ENCODE measurements around the gene NECTIN1.

NECTIN1 gene

GRCh38 chr11:119685111-119685746 lies 43.8 kb downstream of the NECTIN1 start:
- no peak overlapping the region for H3K9ac ChIP-seq (ENCODE audit: low read length)
- peaks cover 4% of the 10 kb centered on the region for H3K4me1 ChIP-seq (ENCODE audit: insufficient read depth, low read length)
- no peaks in the 10 kb centered on the region for H3K27me3 ChIP-seq (ENCODE audit: control insufficient read depth in 1 of 2, insufficient read depth in 2 of 2, low read length in 2 of 2)
- no peak overlapping the region for H3K27ac ChIP-seq (ENCODE audit: low read depth, low read length)
- no peaks in the 10 kb centered on the region for H3K36me3 ChIP-seq (ENCODE audit: insufficient read depth, low read length)
- no peaks in the 10 kb centered on the region for H3K9me3 ChIP-seq (ENCODE audit: low read length)
- H3K4me3 ChIP-seq (ENCODE audit: low read depth in 1 of 2, low read length in 2 of 2) = no peak overlapping the region

DNA sequence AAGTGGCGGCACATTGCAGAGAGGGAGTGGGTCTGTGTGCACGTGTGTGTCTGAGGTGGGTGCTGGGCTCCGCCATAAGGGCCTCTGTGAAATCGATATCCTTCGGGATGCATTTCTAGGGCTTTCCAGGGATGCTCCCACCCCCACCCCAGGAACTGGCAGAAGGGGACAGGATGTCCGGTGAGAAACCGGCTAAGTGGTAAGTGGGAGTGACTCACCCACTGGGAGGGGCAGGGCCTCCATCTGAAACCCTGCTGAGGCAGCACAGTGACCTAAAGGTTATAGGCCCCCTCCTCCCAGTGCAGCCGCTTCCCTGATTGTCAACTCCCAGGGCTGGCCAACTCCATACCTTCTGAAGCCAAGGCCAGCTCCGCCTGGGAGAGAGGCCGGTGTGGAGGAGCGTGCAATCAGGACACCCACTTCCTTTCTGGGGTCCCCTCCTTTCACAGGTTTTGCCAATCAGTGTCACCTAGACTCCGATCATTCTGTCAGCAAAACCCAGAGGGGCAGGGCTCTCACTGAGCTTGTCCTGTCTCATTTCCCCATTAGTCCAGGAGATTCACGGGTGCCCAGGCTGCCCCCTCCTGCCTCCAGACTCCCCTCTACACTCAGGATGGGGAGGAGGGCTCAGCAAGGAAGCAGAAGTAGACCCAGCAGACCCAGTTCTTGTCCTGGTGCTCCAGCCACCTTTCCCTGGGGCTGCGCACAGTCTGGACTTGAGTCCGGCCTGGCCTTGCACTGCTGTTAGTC lies 44.5 kb downstream of the NECTIN1 start:
- no peaks in the 10 kb centered on the region for H3K36me3 ChIP-seq (ENCODE audit: insufficient read depth, low read length)
- no peaks in the 10 kb centered on the region for H3K9me3 ChIP-seq (ENCODE audit: low read length)
- H3K4me3 ChIP-seq (ENCODE audit: low read depth in 1 of 2, low read length in 2 of 2) = no peak overlapping the region
- H3K27me3 ChIP-seq (ENCODE audit: control insufficient read depth in 1 of 2, insufficient read depth in 2 of 2, low read length in 2 of 2) = no peaks in the 10 kb centered on the region
- no peak overlapping the region for H3K9ac ChIP-seq (ENCODE audit: low read length)
- no peak overlapping the region for H3K27ac ChIP-seq (ENCODE audit: low read depth, low read length)
- peaks cover 4% of the 10 kb centered on the region for H3K4me1 ChIP-seq (ENCODE audit: insufficient read depth, low read length)

GRCh38 chr11:119683783-119684182 lies 45.2 kb downstream of the NECTIN1 start:
- H3K36me3 ChIP-seq (ENCODE audit: insufficient read depth, low read length) = no peaks in the 10 kb centered on the region
- H3K4me3 ChIP-seq (ENCODE audit: low read depth in 1 of 2, low read length in 2 of 2) = no peak overlapping the region
- H3K27me3 ChIP-seq (ENCODE audit: control insufficient read depth in 1 of 2, insufficient read depth in 2 of 2, low read length in 2 of 2) = no peaks in the 10 kb centered on the region
- H3K9me3 ChIP-seq (ENCODE audit: low read length) = no peaks in the 10 kb centered on the region
- no peak overlapping the region for H3K9ac ChIP-seq (ENCODE audit: low read length)
- H3K4me1 ChIP-seq (ENCODE audit: insufficient read depth, low read length) = peaks cover 4% of the 10 kb centered on the region
- no peak overlapping the region for H3K27ac ChIP-seq (ENCODE audit: low read depth, low read length)

- no peaks in the 10 kb centered on the region for H3K9me3 ChIP-seq (ENCODE audit: low read length)
- no peak overlapping the region for H3K27ac ChIP-seq (ENCODE audit: low read depth, low read length)
- H3K27me3 ChIP-seq (ENCODE audit: control insufficient read depth in 1 of 2, insufficient read depth in 2 of 2, low read length in 2 of 2) = no peaks in the 10 kb centered on the region
- H3K9ac ChIP-seq (ENCODE audit: low read length) = no peak overlapping the region
- peaks cover 4% of the 10 kb centered on the region for H3K36me3 ChIP-seq (ENCODE audit: insufficient read depth, low read length)
- H3K4me3 ChIP-seq (ENCODE audit: low read depth in 1 of 2, low read length in 2 of 2) = no peak overlapping the region
- H3K4me1 ChIP-seq (ENCODE audit: insufficient read depth, low read length) = peaks cover 4% of the 10 kb centered on the region
Observed at GRCh38 chr11:119681361-119681910, 47.6 kb downstream of the NECTIN1 start.

GRCh38 chr11:119680541-119681360 lies 48.2 kb downstream of the NECTIN1 start:
- no peak overlapping the region for H3K27ac ChIP-seq (ENCODE audit: low read depth, low read length)

GRCh38 chr11:119679346-119679745 lies 49.7 kb downstream of the NECTIN1 start:
- Histone ChIP-seq H3K36me3 (ENCODE audit: insufficient read depth, low read length) (peaks cover 4% of the 10 kb centered on the region), H3K9ac (ENCODE audit: low read length) (no peak overlapping the region), H3K27ac (ENCODE audit: low read depth, low read length) (no peak overlapping the region), H3K27me3 (ENCODE audit: control insufficient read depth in 1 of 2, insufficient read depth in 2 of 2, low read length in 2 of 2) (no peaks in the 10 kb centered on the region), H3K4me3 (ENCODE audit: low read depth in 1 of 2, low read length in 2 of 2) (no peak overlapping the region), H3K9me3 (ENCODE audit: low read length) (no peaks in the 10 kb centered on the region), H3K4me1 (ENCODE audit: insufficient read depth, low read length) (peaks cover 4% of the 10 kb centered on the region)

More at GRCh38 chr11:119680541-119681360, 48.2 kb downstream of the NECTIN1 start:
- Histone ChIP-seq H3K9me3 (ENCODE audit: low read length) (no peaks in the 10 kb centered on the region), H3K4me1 (ENCODE audit: insufficient read depth, low read length) (peaks cover 4% of the 10 kb centered on the region), H3K4me3 (ENCODE audit: low read depth in 1 of 2, low read length in 2 of 2) (no peak overlapping the region), H3K27me3 (ENCODE audit: control insufficient read depth in 1 of 2, insufficient read depth in 2 of 2, low read length in 2 of 2) (no peaks in the 10 kb centered on the region), H3K36me3 (ENCODE audit: insufficient read depth, low read length) (peaks cover 4% of the 10 kb centered on the region), H3K9ac (ENCODE audit: low read length) (no peak overlapping the region)

GRCh38 chr11:119678351-119678750 lies 50.6 kb downstream of the NECTIN1 start:
- H3K27ac ChIP-seq (ENCODE audit: low read depth, low read length) = no peak overlapping the region
- H3K36me3 ChIP-seq (ENCODE audit: insufficient read depth, low read length) = peaks cover 4% of the 10 kb centered on the region
- no peaks in the 10 kb centered on the region for H3K9me3 ChIP-seq (ENCODE audit: low read length)
- H3K4me3 ChIP-seq (ENCODE audit: low read depth in 1 of 2, low read length in 2 of 2) = no peak overlapping the region
- no peak overlapping the region for H3K9ac ChIP-seq (ENCODE audit: low read length)
- no peaks in the 10 kb centered on the region for H3K27me3 ChIP-seq (ENCODE audit: control insufficient read depth in 1 of 2, insufficient read depth in 2 of 2, low read length in 2 of 2)
- peaks cover 4% of the 10 kb centered on the region for H3K4me1 ChIP-seq (ENCODE audit: insufficient read depth, low read length)

- Histone ChIP-seq H3K4me3 (ENCODE audit: low read depth in 1 of 2, low read length in 2 of 2) (no peak overlapping the region), H3K36me3 (ENCODE audit: insufficient read depth, low read length) (peaks cover 4% of the 10 kb centered on the region), H3K27me3 (ENCODE audit: control insufficient read depth in 1 of 2, insufficient read depth in 2 of 2, low read length in 2 of 2) (no peaks in the 10 kb centered on the region), H3K9ac (ENCODE audit: low read length) (no peak overlapping the region), H3K4me1 (ENCODE audit: insufficient read depth, low read length) (peaks cover 4% of the 10 kb centered on the region), H3K27ac (ENCODE audit: low read depth, low read length) (no peak overlapping the region), H3K9me3 (ENCODE audit: low read length) (no peaks in the 10 kb centered on the region)
Observed at GRCh38 chr11:119677840-119678239, 51.2 kb downstream of the NECTIN1 start.

GRCh38 chr11:119676461-119677020 lies 52.5 kb downstream of the NECTIN1 start:
- Histone ChIP-seq H3K9me3 (ENCODE audit: low read length) (no peaks in the 10 kb centered on the region), H3K9ac (ENCODE audit: low read length) (no peak overlapping the region), H3K4me1 (ENCODE audit: insufficient read depth, low read length) (peaks cover 12% of the 10 kb centered on the region), H3K27me3 (ENCODE audit: control insufficient read depth in 1 of 2, insufficient read depth in 2 of 2, low read length in 2 of 2) (no peaks in the 10 kb centered on the region), H3K4me3 (ENCODE audit: low read depth in 1 of 2, low read length in 2 of 2) (no peak overlapping the region), H3K36me3 (ENCODE audit: insufficient read depth, low read length) (peaks cover 4% of the 10 kb centered on the region), H3K27ac (ENCODE audit: low read depth, low read length) (no peak overlapping the region)

GRCh38 chr11:119673759-119674336 lies 55.2 kb downstream of the NECTIN1 start:
- no peaks in the 10 kb centered on the region for H3K9me3 ChIP-seq (ENCODE audit: low read length)
- no peaks in the 10 kb centered on the region for H3K27me3 ChIP-seq (ENCODE audit: control insufficient read depth in 1 of 2, insufficient read depth in 2 of 2, low read length in 2 of 2)
- no peak overlapping the region for H3K4me3 ChIP-seq (ENCODE audit: low read depth in 1 of 2, low read length in 2 of 2)
- H3K36me3 ChIP-seq (ENCODE audit: insufficient read depth, low read length) = peaks cover 4% of the 10 kb centered on the region
- no peak overlapping the region for H3K9ac ChIP-seq (ENCODE audit: low read length)
- H3K27ac ChIP-seq (ENCODE audit: low read depth, low read length) = no peak overlapping the region
- H3K4me1 ChIP-seq (ENCODE audit: insufficient read depth, low read length) = peaks cover 16% of the 10 kb centered on the region

Data from muscle layer of colon (tissue), 2 donors.